Parathyroid adenoma (tissue), 2 donors: ENCODE data around the gene PCDHGB7.
A peak's percentile ranks its signal among the peaks of the same experiment; 100 is the strongest.
"Not testable (repeated sequence)": the region's sequence is repeated elsewhere in the genome, so short reads cannot be mapped to it uniquely, and the experiment has no call there.

ENCODE experiments used
- H2AFZ ChIP-seq: fragments of 300-600 bp; sonication (generic); one replicate; pipeline ENCODE4 v1.7.0; 2017; ENCODE audit warnings: antibody characterized with exemption, mild to moderate bottlenecking
- H3K27ac ChIP-seq: fragments of 300-600 bp; sonication (generic); one replicate; pipeline ENCODE4 v1.7.0; 2017
- H3K27me3 ChIP-seq: fragments of 300-600 bp; sonication (generic); one replicate; pipeline ENCODE4 v1.7.0; 2017; ENCODE audit warnings: low read length; ENCODE audit not compliant: control insufficient read depth, insufficient read depth
- H3K36me3 ChIP-seq: fragments of 300-600 bp; sonication (generic); one replicate; pipeline ENCODE4 v1.7.0; 2017; ENCODE audit warnings: low read length; ENCODE audit not compliant: control insufficient read depth, insufficient read depth
- H3K4me1 ChIP-seq: fragments of 300-600 bp; sonication (generic); one replicate; pipeline ENCODE4 v1.7.0; 2017; ENCODE audit warnings: control low read depth
- H3K4me2 ChIP-seq: fragments of 300-600 bp; sonication (generic); one replicate; pipeline ENCODE4 v1.7.0; 2017; ENCODE audit warnings: low read length
- H3K4me3 ChIP-seq: fragments of 300-600 bp; sonication (generic); one replicate; pipeline ENCODE4 v1.7.0; 2017; ENCODE audit warnings: low read depth, low read length
- H3K79me2 ChIP-seq: fragments of 300-600 bp; sonication (generic); one replicate; pipeline ENCODE4 v1.7.0; 2017; ENCODE audit warnings: control low read depth
- H3K9ac ChIP-seq: fragments of 300-600 bp; sonication (generic); one replicate; pipeline ENCODE4 v1.7.0; 2017; ENCODE audit warnings: mild to moderate bottlenecking
- H3K9me3 ChIP-seq: fragments of 300-600 bp; sonication (generic); one replicate; pipeline ENCODE4 v1.7.0; 2017; ENCODE audit warnings: low read length; ENCODE audit not compliant: control insufficient read depth
- TF ChIP-seq, protein P1 (sequence below): fragments of 300-600 bp; sonication (generic); IDR thresholded peaks from one replicate; pipeline ENCODE4 v1.7.0; 2017; ENCODE audit warnings: antibody characterized with exemption, mild to moderate bottlenecking
- donor health status: primary hyperparathyroidism.

The PCDHGB7 gene

DNA sequence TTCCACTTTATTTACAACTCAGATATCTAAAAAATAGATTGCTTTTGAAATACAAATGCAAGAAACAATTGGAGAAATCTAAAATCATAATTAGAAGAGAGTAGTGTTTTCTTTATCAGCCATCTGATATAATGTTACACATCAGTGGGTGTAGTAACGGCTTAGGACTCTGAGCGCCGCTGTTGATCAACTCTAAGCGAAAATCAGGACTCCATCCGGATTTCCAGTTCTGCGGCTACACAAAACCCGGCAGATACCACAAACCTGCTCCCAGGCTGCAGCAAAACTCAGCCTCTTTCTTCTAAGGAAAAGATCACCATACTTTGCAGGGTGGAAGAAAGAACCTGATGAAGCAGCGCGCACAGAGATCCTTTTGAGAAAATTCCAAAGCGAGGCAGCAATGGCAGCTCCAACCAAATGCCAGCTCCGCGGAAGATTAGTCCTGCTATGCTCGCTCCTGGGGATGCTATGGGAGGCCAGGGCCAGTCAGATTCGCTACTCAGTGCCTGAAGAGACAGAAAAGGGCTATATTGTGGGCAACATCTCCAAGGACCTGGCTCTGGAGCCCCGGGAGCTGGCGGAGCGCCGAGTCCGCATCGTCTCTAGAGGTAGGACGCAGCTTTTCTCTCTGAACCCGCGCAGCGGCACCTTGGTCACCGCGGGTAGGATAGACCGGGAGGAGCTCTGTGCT lies 14.8 kb upstream of the PCDHGB7 start, which contains the start of gene PCDHGA9:
Gene PCDHGA9 (plus strand): TSS at position 226 of the 691 bp plus-strand sequence. CDS start 175 bp downstream, at position 401.
- no peak within 1 kb of the TSS for H3K27ac ChIP-seq
- H3K4me2 ChIP-seq = peak within 1 kb of the TSS; percentile 17
- no peaks in the 10 kb centered on the region for H3K36me3 ChIP-seq
- no peak within 1 kb of the TSS for H3K9ac ChIP-seq
- H3K9me3 ChIP-seq = peaks cover 9% of the 10 kb centered on the region
- H3K27me3 ChIP-seq = no peaks in the 10 kb centered on the region
- H3K79me2 ChIP-seq = no peaks in the 10 kb centered on the region
- TF ChIP-seq, protein P1, sequence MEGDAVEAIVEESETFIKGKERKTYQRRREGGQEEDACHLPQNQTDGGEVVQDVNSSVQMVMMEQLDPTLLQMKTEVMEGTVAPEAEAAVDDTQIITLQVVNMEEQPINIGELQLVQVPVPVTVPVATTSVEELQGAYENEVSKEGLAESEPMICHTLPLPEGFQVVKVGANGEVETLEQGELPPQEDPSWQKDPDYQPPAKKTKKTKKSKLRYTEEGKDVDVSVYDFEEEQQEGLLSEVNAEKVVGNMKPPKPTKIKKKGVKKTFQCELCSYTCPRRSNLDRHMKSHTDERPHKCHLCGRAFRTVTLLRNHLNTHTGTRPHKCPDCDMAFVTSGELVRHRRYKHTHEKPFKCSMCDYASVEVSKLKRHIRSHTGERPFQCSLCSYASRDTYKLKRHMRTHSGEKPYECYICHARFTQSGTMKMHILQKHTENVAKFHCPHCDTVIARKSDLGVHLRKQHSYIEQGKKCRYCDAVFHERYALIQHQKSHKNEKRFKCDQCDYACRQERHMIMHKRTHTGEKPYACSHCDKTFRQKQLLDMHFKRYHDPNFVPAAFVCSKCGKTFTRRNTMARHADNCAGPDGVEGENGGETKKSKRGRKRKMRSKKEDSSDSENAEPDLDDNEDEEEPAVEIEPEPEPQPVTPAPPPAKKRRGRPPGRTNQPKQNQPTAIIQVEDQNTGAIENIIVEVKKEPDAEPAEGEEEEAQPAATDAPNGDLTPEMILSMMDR = no peak
- no peak within 1 kb of the TSS for H2AFZ ChIP-seq
- no peaks in the 10 kb centered on the region for H3K4me1 ChIP-seq
- no peak within 1 kb of the TSS for H3K4me3 ChIP-seq

DNA sequence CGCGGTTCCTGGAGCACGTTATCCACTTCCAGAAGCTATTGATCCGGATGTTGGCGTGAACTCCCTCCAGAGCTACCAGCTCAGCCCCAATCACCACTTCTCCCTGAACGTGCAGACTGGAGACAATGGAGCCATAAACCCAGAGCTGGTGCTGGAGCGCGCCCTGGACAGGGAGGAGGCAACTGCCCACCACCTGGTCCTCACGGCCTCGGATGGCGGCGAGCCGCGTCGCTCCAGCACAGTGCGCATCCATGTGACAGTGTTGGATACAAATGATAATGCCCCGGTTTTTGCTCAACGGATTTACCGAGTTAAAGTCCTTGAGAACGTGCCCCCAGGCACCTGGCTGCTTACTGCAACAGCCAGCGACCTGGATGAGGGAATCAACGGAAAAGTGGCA lies 14.1 kb upstream of the PCDHGB7 start:
- H3K4me3 ChIP-seq = no peak overlapping the region
- H3K9me3 ChIP-seq = peaks cover 9% of the 10 kb centered on the region
- H3K4me1 ChIP-seq = no peaks in the 10 kb centered on the region

DNA sequence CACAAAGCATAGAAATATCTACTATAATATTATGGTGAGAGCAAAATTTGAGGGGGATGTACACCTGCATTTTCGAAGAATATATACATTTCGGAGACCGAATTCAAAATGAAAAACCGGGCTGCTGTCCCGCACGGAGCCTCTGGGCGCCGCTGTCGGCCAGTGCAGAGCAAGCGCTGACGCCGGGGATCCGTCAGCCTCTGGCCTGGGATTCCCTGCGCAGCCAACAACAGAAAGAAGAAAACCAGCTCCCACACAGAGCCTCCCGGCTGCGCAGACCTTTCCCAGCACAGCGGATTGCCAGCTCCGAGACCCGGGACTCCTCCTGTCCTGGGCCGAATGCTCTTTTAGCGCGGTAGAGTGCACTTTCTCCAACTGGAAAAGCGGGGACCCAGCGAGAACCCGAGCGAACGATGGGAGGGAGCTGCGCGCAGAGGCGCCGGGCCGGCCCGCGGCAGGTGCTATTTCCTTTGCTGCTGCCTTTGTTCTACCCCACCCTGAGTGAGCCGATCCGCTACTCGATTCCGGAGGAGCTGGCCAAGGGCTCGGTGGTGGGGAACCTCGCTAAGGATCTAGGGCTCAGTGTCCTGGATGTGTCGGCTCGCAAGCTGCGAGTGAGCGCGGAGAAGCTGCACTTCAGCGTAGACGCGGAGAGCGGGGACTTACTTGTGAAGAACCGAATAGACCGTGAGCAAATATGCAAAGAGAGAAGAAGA lies 9.5 kb upstream of the PCDHGB7 start, which contains the start of gene PCDHGB6:
Gene PCDHGB6 (plus strand): TSS at position 232 of the 716 bp plus-strand sequence. CDS start 182 bp downstream, at position 414.
- not testable (repeated sequence) for H3K79me2 ChIP-seq, H3K27ac ChIP-seq, H3K36me3 ChIP-seq, H3K27me3 ChIP-seq, H2AFZ ChIP-seq, H3K4me1 ChIP-seq, H3K4me2 ChIP-seq, H3K9ac ChIP-seq
- H3K4me3 ChIP-seq = peak within 1 kb of the TSS; percentile 17
- peaks cover 10% of the 10 kb centered on the region for H3K9me3 ChIP-seq

More for the DNA sequence above, 14.1 kb upstream of the PCDHGB7 start:
- Histone ChIP-seq H3K36me3 (no peaks in the 10 kb centered on the region), H3K9ac (no peak overlapping the region), H3K27ac (no peak overlapping the region), H3K79me2 (no peaks in the 10 kb centered on the region), H3K4me2 (no peak overlapping the region), H3K27me3 (no peaks in the 10 kb centered on the region), H2AFZ (no peak overlapping the region)
- TF ChIP-seq, protein P1 = no peak

DNA sequence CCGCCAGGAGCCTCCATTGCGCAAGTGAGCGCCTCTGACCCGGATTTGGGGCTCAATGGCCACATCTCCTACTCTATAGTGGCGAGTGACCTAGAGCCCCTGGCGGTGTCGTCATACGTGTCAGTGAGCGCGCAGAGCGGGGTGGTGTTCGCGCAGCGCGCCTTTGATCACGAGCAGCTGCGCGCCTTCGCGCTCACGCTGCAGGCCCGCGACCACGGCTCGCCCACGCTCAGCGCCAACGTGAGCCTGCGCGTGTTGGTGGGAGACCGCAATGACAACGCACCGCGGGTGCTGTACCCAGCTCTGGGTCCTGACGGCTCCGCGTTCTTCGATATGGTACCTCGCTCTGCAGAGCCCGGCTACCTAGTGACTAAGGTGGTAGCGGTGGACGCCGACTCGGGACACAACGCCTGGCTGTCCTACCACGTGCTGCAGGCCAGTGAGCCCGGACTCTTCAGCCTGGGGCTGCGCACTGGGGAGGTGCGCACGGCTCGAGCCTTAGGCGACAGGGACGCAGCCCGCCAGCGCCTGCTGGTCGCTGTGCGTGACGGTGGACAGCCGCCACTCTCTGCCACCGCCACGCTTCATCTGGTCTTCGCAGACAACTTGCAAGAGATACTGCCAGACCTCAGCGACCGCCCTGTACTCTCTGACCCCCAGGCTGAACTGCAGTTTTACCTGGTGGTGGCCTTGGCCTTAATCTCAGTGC lies 7.7 kb upstream of the PCDHGB7 start:
- H3K4me1 ChIP-seq = no peaks in the 10 kb centered on the region
- TF ChIP-seq, protein P1 = no peak
- H3K9ac ChIP-seq = no peak overlapping the region
- peaks cover 5% of the 10 kb centered on the region for H3K36me3 ChIP-seq
- no peak overlapping the region for H3K4me3 ChIP-seq
- no peaks in the 10 kb centered on the region for H3K27me3 ChIP-seq
- no peak overlapping the region for H2AFZ ChIP-seq
- H3K27ac ChIP-seq = no peak overlapping the region
- no peak overlapping the region for H3K4me2 ChIP-seq
- no peaks in the 10 kb centered on the region for H3K79me2 ChIP-seq
- peaks cover 6% of the 10 kb centered on the region for H3K9me3 ChIP-seq

DNA sequence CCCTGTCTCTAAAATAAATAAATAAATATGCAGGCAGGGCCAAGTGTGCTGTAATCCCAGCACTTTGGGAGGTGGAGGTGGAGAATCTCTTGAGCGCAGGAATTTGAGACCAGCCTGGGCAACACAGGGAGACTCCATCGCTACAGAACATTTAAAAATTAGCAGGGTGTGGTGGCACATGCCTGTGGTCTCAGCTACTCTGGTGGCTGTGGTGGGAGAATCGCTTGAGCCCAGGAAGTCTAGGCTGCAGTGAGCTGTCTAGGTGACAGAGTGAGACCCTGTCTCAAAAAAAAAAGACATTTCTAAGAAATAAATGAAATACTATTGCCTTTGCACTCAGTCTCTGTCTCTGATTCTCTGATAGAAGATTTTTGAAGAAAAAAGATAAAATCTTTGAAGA lies 5.9 kb upstream of the PCDHGB7 start:
- H3K79me2 ChIP-seq = no peaks in the 10 kb centered on the region
- no peaks in the 10 kb centered on the region for H3K4me1 ChIP-seq
- H2AFZ ChIP-seq = no peak overlapping the region
- H3K27ac ChIP-seq = no peak overlapping the region
- peaks cover 5% of the 10 kb centered on the region for H3K36me3 ChIP-seq
- no peak overlapping the region for H3K4me2 ChIP-seq
- peaks cover 6% of the 10 kb centered on the region for H3K9me3 ChIP-seq
- TF ChIP-seq, protein P1 = no peak
- H3K27me3 ChIP-seq = no peaks in the 10 kb centered on the region
- H3K4me3 ChIP-seq = no peak overlapping the region
- no peak overlapping the region for H3K9ac ChIP-seq
